ENCODE results near the gene PTPRM. TPM values are rescaled to one million over a fixed set of nuclear protein-coding genes. Genes with fewer than 3 reads are reported as not detected.

The PTPRM gene
- total RNA-seq, 1 experiment from 2014 or later, result 1.6 TPM

DNA sequence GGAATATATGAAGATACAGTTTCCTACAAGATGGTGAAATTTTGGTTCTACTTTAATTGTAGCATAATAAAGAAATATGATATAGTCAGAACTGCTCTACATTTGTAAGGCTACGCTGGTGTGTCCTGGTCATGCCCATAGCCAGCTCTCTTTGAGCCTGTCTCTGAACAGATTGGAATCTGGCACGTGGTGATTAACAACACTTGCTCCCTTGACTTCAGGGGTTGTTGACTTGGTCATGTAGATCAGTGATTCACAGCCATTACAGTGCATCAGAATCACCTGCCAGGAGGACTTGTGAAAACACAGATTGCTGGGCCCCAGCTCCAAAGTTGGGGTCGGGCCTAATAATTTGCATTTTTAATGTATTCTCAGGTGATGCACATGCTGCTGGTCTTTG, 80.4 kb downstream of the PTPRM start:
- H3K4me1 ChIP-seq (ENCODE audit: control insufficient read depth, insufficient read depth, low read length), result no peaks in the 10 kb centered on the region
- no peak for ATAC-seq
- intact Hi-C loops (cut with micrococcal nuclease; ENCODE audit: unreplicated experiment) (no loop called here), in situ Hi-C loops (cut with HindIII; ENCODE audit: low pct_unique_long_range_greater_than_20kb, low sequenced_read_pairs) (no loop called here)
- H3K36me3 ChIP-seq (ENCODE audit: control insufficient read depth, insufficient read depth, low read length), result no peaks in the 10 kb centered on the region
- no peaks in the 10 kb centered on the region for H3K9me3 ChIP-seq (ENCODE audit: control insufficient read depth, insufficient read depth, low read depth, low read length)
- H3K4me3 ChIP-seq (ENCODE audit: low read depth in 2 of 2, low read length in 2 of 2), result no peak overlapping the region
- no peaks in the 10 kb centered on the region for H3K27me3 ChIP-seq (ENCODE audit: control insufficient read depth, insufficient read depth, low read length)
- TF ChIP-seq TCF7L2 (IDR thresholded peaks at IDR 0.05; ENCODE audit: low read depth, low read length), result no peak
- TF ChIP-seq, protein P1, sequence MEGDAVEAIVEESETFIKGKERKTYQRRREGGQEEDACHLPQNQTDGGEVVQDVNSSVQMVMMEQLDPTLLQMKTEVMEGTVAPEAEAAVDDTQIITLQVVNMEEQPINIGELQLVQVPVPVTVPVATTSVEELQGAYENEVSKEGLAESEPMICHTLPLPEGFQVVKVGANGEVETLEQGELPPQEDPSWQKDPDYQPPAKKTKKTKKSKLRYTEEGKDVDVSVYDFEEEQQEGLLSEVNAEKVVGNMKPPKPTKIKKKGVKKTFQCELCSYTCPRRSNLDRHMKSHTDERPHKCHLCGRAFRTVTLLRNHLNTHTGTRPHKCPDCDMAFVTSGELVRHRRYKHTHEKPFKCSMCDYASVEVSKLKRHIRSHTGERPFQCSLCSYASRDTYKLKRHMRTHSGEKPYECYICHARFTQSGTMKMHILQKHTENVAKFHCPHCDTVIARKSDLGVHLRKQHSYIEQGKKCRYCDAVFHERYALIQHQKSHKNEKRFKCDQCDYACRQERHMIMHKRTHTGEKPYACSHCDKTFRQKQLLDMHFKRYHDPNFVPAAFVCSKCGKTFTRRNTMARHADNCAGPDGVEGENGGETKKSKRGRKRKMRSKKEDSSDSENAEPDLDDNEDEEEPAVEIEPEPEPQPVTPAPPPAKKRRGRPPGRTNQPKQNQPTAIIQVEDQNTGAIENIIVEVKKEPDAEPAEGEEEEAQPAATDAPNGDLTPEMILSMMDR (IDR thresholded peaks at IDR 0.05), result no peak
- no peak for TF ChIP-seq POLR2AphosphoS5 (IDR thresholded peaks at IDR 0.05; ENCODE audit: low read depth, low read length)
- TF ChIP-seq SIN3A (IDR thresholded peaks at IDR 0.05; ENCODE audit: borderline replicate concordance, insufficient read depth, low read depth, low read length), result no peak
- TF ChIP-seq, protein P2, sequence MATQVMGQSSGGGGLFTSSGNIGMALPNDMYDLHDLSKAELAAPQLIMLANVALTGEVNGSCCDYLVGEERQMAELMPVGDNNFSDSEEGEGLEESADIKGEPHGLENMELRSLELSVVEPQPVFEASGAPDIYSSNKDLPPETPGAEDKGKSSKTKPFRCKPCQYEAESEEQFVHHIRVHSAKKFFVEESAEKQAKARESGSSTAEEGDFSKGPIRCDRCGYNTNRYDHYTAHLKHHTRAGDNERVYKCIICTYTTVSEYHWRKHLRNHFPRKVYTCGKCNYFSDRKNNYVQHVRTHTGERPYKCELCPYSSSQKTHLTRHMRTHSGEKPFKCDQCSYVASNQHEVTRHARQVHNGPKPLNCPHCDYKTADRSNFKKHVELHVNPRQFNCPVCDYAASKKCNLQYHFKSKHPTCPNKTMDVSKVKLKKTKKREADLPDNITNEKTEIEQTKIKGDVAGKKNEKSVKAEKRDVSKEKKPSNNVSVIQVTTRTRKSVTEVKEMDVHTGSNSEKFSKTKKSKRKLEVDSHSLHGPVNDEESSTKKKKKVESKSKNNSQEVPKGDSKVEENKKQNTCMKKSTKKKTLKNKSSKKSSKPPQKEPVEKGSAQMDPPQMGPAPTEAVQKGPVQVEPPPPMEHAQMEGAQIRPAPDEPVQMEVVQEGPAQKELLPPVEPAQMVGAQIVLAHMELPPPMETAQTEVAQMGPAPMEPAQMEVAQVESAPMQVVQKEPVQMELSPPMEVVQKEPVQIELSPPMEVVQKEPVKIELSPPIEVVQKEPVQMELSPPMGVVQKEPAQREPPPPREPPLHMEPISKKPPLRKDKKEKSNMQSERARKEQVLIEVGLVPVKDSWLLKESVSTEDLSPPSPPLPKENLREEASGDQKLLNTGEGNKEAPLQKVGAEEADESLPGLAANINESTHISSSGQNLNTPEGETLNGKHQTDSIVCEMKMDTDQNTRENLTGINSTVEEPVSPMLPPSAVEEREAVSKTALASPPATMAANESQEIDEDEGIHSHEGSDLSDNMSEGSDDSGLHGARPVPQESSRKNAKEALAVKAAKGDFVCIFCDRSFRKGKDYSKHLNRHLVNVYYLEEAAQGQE (IDR thresholded peaks at IDR 0.05; ENCODE audit: insufficient read depth in 1 of 2, low read depth in 2 of 2, low read length in 1 of 2), result no peak
- H3K27ac ChIP-seq (ENCODE audit: low read length), result no peak overlapping the region
- BruUV-seq (replicated peaks), result no TSS peak
- POLR2A ChIA-PET, result no interaction called here
- CTCF ChIA-PET, result no interaction called here
- no peak for DNase-seq (ENCODE audit: low read depth, low spot score)

DNA sequence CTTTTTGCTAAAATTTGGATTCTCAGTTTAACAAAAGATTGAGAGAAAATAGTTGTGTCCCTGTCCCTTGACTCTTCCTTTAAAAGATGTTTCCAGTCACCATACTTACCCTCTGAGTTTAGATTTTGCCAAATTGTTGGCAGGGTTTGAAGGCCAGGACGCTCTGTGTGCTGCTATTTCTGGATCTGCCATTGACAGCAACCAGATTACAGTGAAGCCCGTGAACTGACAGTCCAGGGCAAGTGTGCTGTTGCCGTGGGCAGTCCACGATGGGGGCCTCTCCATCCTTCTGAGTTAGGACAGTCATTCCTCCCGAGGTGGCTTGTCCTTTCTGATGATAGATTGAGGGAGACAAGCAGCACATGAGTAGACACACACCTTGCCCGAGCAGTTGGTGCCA, 89.9 kb downstream of the PTPRM start:
- intact Hi-C loops (cut with micrococcal nuclease; ENCODE audit: unreplicated experiment) (no loop called here), in situ Hi-C loops (cut with HindIII; ENCODE audit: low pct_unique_long_range_greater_than_20kb, low sequenced_read_pairs) (no loop called here)
- POLR2A ChIA-PET, result no interaction called here
- no peak overlapping the region for H3K27ac ChIP-seq (ENCODE audit: low read length)
- H3K4me1 ChIP-seq (ENCODE audit: control insufficient read depth, insufficient read depth, low read length), result no peaks in the 10 kb centered on the region
- H3K27me3 ChIP-seq (ENCODE audit: control insufficient read depth, insufficient read depth, low read length), result no peaks in the 10 kb centered on the region
- no peaks in the 10 kb centered on the region for H3K36me3 ChIP-seq (ENCODE audit: control insufficient read depth, insufficient read depth, low read length)
- ATAC-seq, result no peak
- no peak for DNase-seq (ENCODE audit: low read depth, low spot score)
- H3K4me3 ChIP-seq (ENCODE audit: low read depth in 2 of 2, low read length in 2 of 2), result no peak overlapping the region
- H3K9me3 ChIP-seq (ENCODE audit: control insufficient read depth, insufficient read depth, low read depth, low read length), result no peaks in the 10 kb centered on the region
- no TSS peak for BruUV-seq (replicated peaks)
- CTCF ChIA-PET, result no interaction called here
- TF ChIP-seq, protein P2 (IDR thresholded peaks at IDR 0.05; ENCODE audit: insufficient read depth in 1 of 2, low read depth in 2 of 2, low read length in 1 of 2), result no peak
- TF ChIP-seq, protein P1 (IDR thresholded peaks at IDR 0.05), result no peak
- TF ChIP-seq SIN3A (IDR thresholded peaks at IDR 0.05; ENCODE audit: borderline replicate concordance, insufficient read depth, low read depth, low read length) (no peak), POLR2AphosphoS5 (IDR thresholded peaks at IDR 0.05; ENCODE audit: low read depth, low read length) (no peak), TCF7L2 (IDR thresholded peaks at IDR 0.05; ENCODE audit: low read depth, low read length) (no peak)

All from Panc1 (cell line).